K562 (cell line): ENCODE results near the gene TACR1. TPM values are rescaled to one million over a fixed set of nuclear protein-coding genes. Genes with fewer than 3 reads are reported as not detected.

Experiments used
- ATAC-seq: fragments of 200-7000 bp; cut with Tn5 transposase; 3 replicates; pipeline ENCODE4 v1.9.1; 2020; ENCODE audit warnings: moderate library complexity
- BruUV-seq: library from RNA; stranded (reverse); fragments of 400-500 nt; replicated peaks from 2 replicates; lab custom pipeline; 2021; lab: Mats Ljungman, UMichigan
- CTCF ChIA-PET: fragments of 300-600 bp; formaldehyde crosslinking; extraction: SDS; loops from one replicate; lab custom pipeline; 2021; ENCODE audit warnings: low intra/inter-chr PET ratio; lab: Yijun Ruan, JAX
- POLR2A ChIA-PET: fragments of 300-600, 350-650 bp; sonication (Branson Sonifier 250); formaldehyde crosslinking; extraction: SDS; loops from one replicate; lab custom pipeline; 2021; ENCODE audit warnings: antibody characterized with exemption, inconsistent platforms; lab: Yijun Ruan, JAX
- DNase-seq, 4 experiments: peaks; one replicate each; pipeline versions ENCODE4 v3.0.0 to v3.0.0-alpha.2; 2011 to 2018; ENCODE audit warnings: low spot score in 3 of 4, mixed read lengths in 3 of 4; ENCODE audit errors: extremely low read depth in 1 of 4
- FAIRE-seq: peaks from 2 replicates; lab custom pipeline; 2011; peaks lifted over from hg19 to GRCh38; lab: Jason Lieb, UNC
- H2AFZ ChIP-seq: 2 replicates; pipeline ENCODE4 v1.6.0; 2011; ENCODE audit warnings: low read depth, low read length, control low read depth, inconsistent platforms
- H3K27ac ChIP-seq: fragments of 200-600 bp; 3 replicates; pipeline ENCODE4 v1.8.0; 2011; ENCODE audit warnings: low read depth, mild to moderate bottlenecking, control low read depth, inconsistent platforms, low read length, moderate library complexity, mixed read lengths; ENCODE audit errors: extremely low read depth
- H3K27me3 ChIP-seq, 2 experiments: fragments of 300-600 bp in 1 of 2; 2 replicates in 1 of 2; 3 replicates in 1 of 2; pipeline versions ENCODE4 v1.6.0 to v1.8.0; 2011; ENCODE audit warnings: inconsistent platforms in 2 of 2, low read length in 2 of 2, mild to moderate bottlenecking in 1 of 2, mixed read lengths in 1 of 2, moderate library complexity in 1 of 2; ENCODE audit not compliant: control insufficient read depth in 2 of 2, insufficient read depth in 2 of 2
- H3K36me3 ChIP-seq: fragments of 300-600 bp; 3 replicates; pipeline ENCODE4 v1.8.0; 2011; ENCODE audit warnings: mild to moderate bottlenecking, low read length, inconsistent platforms; ENCODE audit not compliant: control insufficient read depth, insufficient read depth
- H3K4me1 ChIP-seq, 2 experiments: fragments of 200-600 bp in 1 of 2; replicated peaks in 1 of 2; 2 replicates in 1 of 2; 3 replicates in 1 of 2; pipeline versions ENCODE4 v1.5.1 to v1.8.0; 2011; ENCODE audit warnings: inconsistent platforms in 2 of 2, low read length in 2 of 2, mild to moderate bottlenecking in 1 of 2, mixed read lengths in 1 of 2, moderate library complexity in 1 of 2; ENCODE audit not compliant: control insufficient read depth in 2 of 2, insufficient read depth in 2 of 2
- H3K4me2 ChIP-seq: 2 replicates; pipeline ENCODE4 v1.6.1; 2011; ENCODE audit warnings: low read length, control low read depth, inconsistent platforms, mixed read lengths; ENCODE audit not compliant: insufficient read depth
- H3K4me3 ChIP-seq: fragments of 200-600 bp; sonication (generic), shearing (Covaris generic); 2 replicates; pipeline ENCODE4 v1.5.1; 2016; ENCODE audit warnings: control low read depth, inconsistent platforms
- H3K79me2 ChIP-seq: fragments of 200-600 bp; 3 replicates; pipeline ENCODE4 v1.8.0; 2011; ENCODE audit warnings: low read length, inconsistent platforms; ENCODE audit not compliant: control insufficient read depth, insufficient read depth
- H3K9ac ChIP-seq, 2 experiments: 2 replicates each; pipeline versions ENCODE4 v1.6.0 to v1.6.1; 2011; ENCODE audit warnings: low read depth in 2 of 2, low read length in 2 of 2, control low read depth in 1 of 2, inconsistent platforms in 1 of 2, mild to moderate bottlenecking in 1 of 2, mixed read lengths in 1 of 2; ENCODE audit not compliant: insufficient read depth in 1 of 2
- H3K9me1 ChIP-seq: one replicate; pipeline ENCODE4 v1.6.0; 2011; ENCODE audit warnings: inconsistent platforms, mild to moderate bottlenecking, low read length, moderate library complexity; ENCODE audit not compliant: control insufficient read depth, insufficient read depth
- H3K9me3 ChIP-seq: replicated peaks from 2 replicates; pipeline ENCODE4 v1.5.1; 2011; ENCODE audit warnings: low read depth, low read length, inconsistent platforms; ENCODE audit not compliant: control insufficient read depth, insufficient read depth
- H4K20me1 ChIP-seq: replicated peaks from 2 replicates; pipeline ENCODE4 v1.6.1; 2011; ENCODE audit warnings: low read length, inconsistent platforms, mixed read lengths; ENCODE audit not compliant: control insufficient read depth, insufficient read depth
- BDP1 ChIP-seq: IDR thresholded peaks from 3 replicates; pipeline ENCODE4 v1.6.1; 2011; ENCODE audit not compliant: insufficient read length, insufficient read depth
- FOXJ3 ChIP-seq: sonication (generic); formaldehyde crosslinking; IDR thresholded peaks from 2 replicates; pipeline ENCODE4 v1.4.0; 2020; ENCODE audit warnings: mild to moderate bottlenecking, missing genetic modification reagents
- HLTF ChIP-seq: fragments of 450-650 bp; IDR thresholded peaks from 2 replicates; pipeline ENCODE4 v1.6.1; 2016
- HMG20B ChIP-seq: fragments of 250-450 bp; sonication (Bioruptor Pico); IDR thresholded peaks from 2 replicates; pipeline ENCODE4 v1.5.0; 2021; ENCODE audit warnings: mild to moderate bottlenecking
- KLF1 ChIP-seq: fragments of 450-650 bp; IDR thresholded peaks from 2 replicates; pipeline ENCODE4 v1.6.1; 2016; ENCODE audit warnings: missing genetic modification characterization, missing compliant biosample characterization
- LCOR ChIP-seq: sonication (generic); formaldehyde crosslinking; IDR thresholded peaks from 2 replicates; pipeline ENCODE4 v1.8.0; 2022; ENCODE audit warnings: mild to moderate bottlenecking, missing genetic modification reagents
- MTA1 ChIP-seq: fragments of 450-650 bp; IDR thresholded peaks from 2 replicates; pipeline ENCODE4 v1.6.1; 2017; ENCODE audit warnings: borderline replicate concordance
- MTA3 ChIP-seq: fragments of 450-650 bp; formaldehyde crosslinking; IDR thresholded peaks from 2 replicates; pipeline ENCODE4 v1.6.1; 2017; ENCODE audit warnings: mild to moderate bottlenecking, borderline replicate concordance
- NCOA6 ChIP-seq: fragments of 450-650 bp; IDR thresholded peaks from 2 replicates; pipeline ENCODE4 v1.6.1; 2017; ENCODE audit warnings: mild to moderate bottlenecking
- SIRT6 ChIP-seq: IDR thresholded peaks from one replicate; pipeline ENCODE4 v1.6.1; 2012; ENCODE audit warnings: low read depth, mild to moderate bottlenecking, control low read depth, inconsistent platforms, low read length, moderate library complexity
- SMARCE1 ChIP-seq: fragments of 450-650 bp; IDR thresholded peaks from 2 replicates; pipeline ENCODE4 v1.7.1; 2016; ENCODE audit warnings: mild to moderate bottlenecking
- SRSF9 ChIP-seq: fragments of 200-400 bp; formaldehyde crosslinking; IDR thresholded peaks from 2 replicates; pipeline ENCODE4 v1.6.1; 2017; ENCODE audit warnings: low read depth, low read length, borderline replicate concordance
- TARDBP ChIP-seq: fragments of 450-650 bp; IDR thresholded peaks from 2 replicates; pipeline ENCODE4 v1.6.1; 2016
- TBP ChIP-seq: optimal IDR thresholded peaks from 2 replicates; pipeline ENCODE3; 2011; ENCODE audit warnings: low read depth, low read length, improper control_type of control experiment
- WGBS: fragments of 100-300 bp; shearing (Covaris generic); methylation state at CpG from one replicate; pipeline ENCODE4 v1.1.6; 2016; ENCODE audit warnings: low coverage, mixed read lengths; ENCODE audit not compliant: insufficient coverage; ENCODE audit errors: missing lambda C conversion rate; 5-methylcytosine and 5-hydroxymethylcytosine counted together
- in situ Hi-C: fragments of 300-500 bp; cut with MboI; formaldehyde crosslinking; loops from 4 replicates; pipeline ENCODE4 v1.15.0; 2018; ENCODE audit warnings: inconsistent platforms, mixed read lengths
- intact Hi-C: fragments of 100-400 bp; cut with micrococcal nuclease; formaldehyde crosslinking; loops from 2 replicates; pipeline ENCODE4 v1.14.2; 2022
- polyA plus RNA-seq, 8 experiments: library from polyadenylated mRNA; depleted of rRNA in 4 of 8; stranded (reverse) in 5 of 8; unstranded in 3 of 8; fragments of >200 nt; fragmentation: Nextera tagmentation in 2 of 8; fragmentation: Illumina TruSeq in 1 of 8; extraction: Ambion mirVana in 2 of 8; extraction: Trizol in 1 of 8; gene quantifications; 2 replicates each; pipeline versions ENCODE4 v1.2.1 to v1.2.3, GENCODE V29; 2011 to 2014; ENCODE audit warnings: inconsistent platforms in 1 of 8, missing spikeins in 1 of 8
- total RNA-seq, 7 experiments: library from RNA; depleted of rRNA in 6 of 7; stranded (reverse); fragments of >200 nt in 6 of 7; fragmentation: Illumina TruSeq in 2 of 7; extraction: Trizol in 2 of 7; gene quantifications; 2 replicates each; pipeline versions ENCODE4 v1.2.1 to v1.2.3, GENCODE V29; 2011 to 2021; ENCODE audit warnings: low replicate concordance in 1 of 7
- TF ChIP-seq, protein P1 (sequence below): sonication (generic); formaldehyde crosslinking; IDR thresholded peaks from 2 replicates; pipeline ENCODE4 v1.8.1; 2023; ENCODE audit warnings: missing genetic modification reagents, mild to moderate bottlenecking, borderline replicate concordance

Gene TACR1
- total and polyA plus RNA-seq, 9 of the 15 experiments (the other 6 are each of a cell fraction or from before 2014, with no cell fraction given): not detected

DNA sequence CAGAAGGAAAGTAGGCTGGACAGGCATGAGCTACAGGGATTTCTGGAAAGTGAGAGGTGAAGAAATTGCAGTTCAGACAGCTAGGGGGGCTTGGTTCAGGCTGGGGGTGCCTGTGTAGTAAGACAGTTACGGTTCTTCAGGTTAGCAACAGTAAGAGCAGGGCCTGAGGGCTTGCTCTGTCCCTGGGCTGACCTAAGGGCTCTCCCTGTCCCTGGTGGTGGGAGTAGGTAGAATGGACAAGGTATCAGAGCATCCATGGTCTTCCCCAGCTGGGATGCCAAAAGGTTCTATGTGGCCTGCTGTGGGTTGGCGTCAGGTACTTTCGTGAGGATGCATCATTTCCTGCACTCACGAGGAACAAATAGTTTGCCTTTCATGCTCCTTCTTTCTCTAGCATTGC is 34.6 kb upstream of the TACR1 start:
- Histone ChIP-seq H3K79me2 (no peaks in the 10 kb centered on the region), H3K9me1 (no peaks in the 10 kb centered on the region), H4K20me1 (no peaks in the 10 kb centered on the region), H3K4me2 (no peak overlapping the region), H3K9ac (no peak overlapping the region), H3K27me3 (peaks cover 0 to 8% of the 10 kb centered on the region in 2 experiments; a peak in 4 of 5 replicates), H3K27ac (no peak overlapping the region), H3K36me3 (no peaks in the 10 kb centered on the region), H2AFZ (no peak overlapping the region), H3K9me3 (no peaks in the 10 kb centered on the region), H3K4me3 (no peak overlapping the region), H3K4me1 (no peaks in the 10 kb centered on the region)
- CTCF ChIA-PET: no interaction called here
- intact Hi-C loops (no loop called here), in situ Hi-C loops (no loop called here)
- WGBS: 3% methylated on average over 4 of the region's 4 CpGs
- no TSS peak for BruUV-seq
- POLR2A ChIA-PET: no interaction called here
- ATAC-seq (0 out of 3 replicates have a peak, but pooled peaks have one; percentile 37), DNase-seq (no peak), FAIRE-seq (no peak)
- no peak for TF ChIP-seq LCOR (CRISPR knock-in tag)
- no peak for TF ChIP-seq NCOA6

DNA sequence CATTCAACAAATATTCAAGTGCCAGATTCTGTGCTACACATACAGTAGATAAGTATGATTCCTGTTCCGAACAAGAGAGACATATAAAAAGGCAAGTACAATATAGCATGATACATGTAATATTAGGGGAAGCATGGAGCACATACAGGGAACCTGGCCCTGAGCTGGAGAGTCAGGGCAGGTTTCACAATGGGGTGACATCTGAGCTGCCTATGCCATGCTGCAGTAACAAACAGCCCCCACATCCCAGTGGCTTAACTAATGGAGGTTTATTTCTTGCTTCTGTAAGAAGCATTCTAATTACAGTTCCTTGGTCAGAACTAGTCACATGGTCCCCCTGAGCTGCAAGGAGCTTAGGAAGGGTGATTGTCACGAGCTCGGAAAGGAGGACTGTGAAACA is 27.3 kb upstream of the TACR1 start:
- WGBS: 2% methylated on average over 3 of the region's 3 CpGs
- no TSS peak for BruUV-seq
- Histone ChIP-seq H3K4me2 (no peak overlapping the region), H3K9me3 (no peaks in the 10 kb centered on the region), H2AFZ (no peak overlapping the region), H3K27ac (no peak overlapping the region), H3K27me3 (no peaks in the 10 kb centered on the region; a peak in 1 of 5 replicates), H3K9me1 (no peaks in the 10 kb centered on the region), H3K79me2 (no peaks in the 10 kb centered on the region), H3K9ac (no peak overlapping the region), H3K4me3 (no peak overlapping the region), H4K20me1 (no peaks in the 10 kb centered on the region), H3K36me3 (no peaks in the 10 kb centered on the region), H3K4me1 (no peaks in the 10 kb centered on the region)
- ATAC-seq (no peak), FAIRE-seq (no peak), DNase-seq (no peak)
- intact Hi-C loops: no loop called here
- CTCF ChIA-PET: no interaction called here
- in situ Hi-C loops: no loop called here
- POLR2A ChIA-PET: no interaction called here
- TF ChIP-seq MTA3 (no peak), HLTF (no peak), SRSF9 (no peak), KLF1 (tag) (no peak), TARDBP (no peak), SIRT6 (no peak), HMG20B (CRISPR knock-in tag) (no peak), FOXJ3 (CRISPR knock-in tag) (no peak), BDP1 (no peak), TBP (no peak), MTA1 (no peak), SMARCE1 (no peak)
- TF ChIP-seq, protein P1, sequence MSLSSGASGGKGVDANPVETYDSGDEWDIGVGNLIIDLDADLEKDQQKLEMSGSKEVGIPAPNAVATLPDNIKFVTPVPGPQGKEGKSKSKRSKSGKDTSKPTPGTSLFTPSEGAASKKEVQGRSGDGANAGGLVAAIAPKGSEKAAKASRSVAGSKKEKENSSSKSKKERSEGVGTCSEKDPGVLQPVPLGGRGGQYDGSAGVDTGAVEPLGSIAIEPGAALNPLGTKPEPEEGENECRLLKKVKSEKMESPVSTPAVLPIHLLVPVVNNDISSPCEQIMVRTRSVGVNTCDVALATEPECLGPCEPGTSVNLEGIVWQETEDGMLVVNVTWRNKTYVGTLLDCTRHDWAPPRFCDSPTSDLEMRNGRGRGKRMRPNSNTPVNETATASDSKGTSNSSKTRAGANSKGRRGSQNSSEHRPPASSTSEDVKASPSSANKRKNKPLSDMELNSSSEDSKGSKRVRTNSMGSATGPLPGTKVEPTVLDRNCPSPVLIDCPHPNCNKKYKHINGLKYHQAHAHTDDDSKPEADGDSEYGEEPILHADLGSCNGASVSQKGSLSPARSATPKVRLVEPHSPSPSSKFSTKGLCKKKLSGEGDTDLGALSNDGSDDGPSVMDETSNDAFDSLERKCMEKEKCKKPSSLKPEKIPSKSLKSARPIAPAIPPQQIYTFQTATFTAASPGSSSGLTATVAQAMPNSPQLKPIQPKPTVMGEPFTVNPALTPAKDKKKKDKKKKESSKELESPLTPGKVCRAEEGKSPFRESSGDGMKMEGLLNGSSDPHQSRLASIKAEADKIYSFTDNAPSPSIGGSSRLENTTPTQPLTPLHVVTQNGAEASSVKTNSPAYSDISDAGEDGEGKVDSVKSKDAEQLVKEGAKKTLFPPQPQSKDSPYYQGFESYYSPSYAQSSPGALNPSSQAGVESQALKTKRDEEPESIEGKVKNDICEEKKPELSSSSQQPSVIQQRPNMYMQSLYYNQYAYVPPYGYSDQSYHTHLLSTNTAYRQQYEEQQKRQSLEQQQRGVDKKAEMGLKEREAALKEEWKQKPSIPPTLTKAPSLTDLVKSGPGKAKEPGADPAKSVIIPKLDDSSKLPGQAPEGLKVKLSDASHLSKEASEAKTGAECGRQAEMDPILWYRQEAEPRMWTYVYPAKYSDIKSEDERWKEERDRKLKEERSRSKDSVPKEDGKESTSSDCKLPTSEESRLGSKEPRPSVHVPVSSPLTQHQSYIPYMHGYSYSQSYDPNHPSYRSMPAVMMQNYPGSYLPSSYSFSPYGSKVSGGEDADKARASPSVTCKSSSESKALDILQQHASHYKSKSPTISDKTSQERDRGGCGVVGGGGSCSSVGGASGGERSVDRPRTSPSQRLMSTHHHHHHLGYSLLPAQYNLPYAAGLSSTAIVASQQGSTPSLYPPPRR: no peak
